HFF-Myc (cell line): Measurements from ENCODE around the gene TSPAN18.

ENCODE experiments used
- DNase-seq: peaks from one replicate; pipeline ENCODE4 v3.0.0-alpha.2; 2011; ENCODE audit warnings: low read depth; ENCODE audit errors: extremely low read depth
- H3K4me3 ChIP-seq: replicated peaks from 2 replicates; pipeline ENCODE4 v1.5.1; 2011; ENCODE audit warnings: low read depth, mild to moderate bottlenecking, control low read depth, low read length
- CTCF ChIP-seq: IDR thresholded peaks from 2 replicates; pipeline ENCODE4 v1.5.1; 2012; ENCODE audit warnings: mild to moderate bottlenecking, low read depth, low read length, control low read depth; ENCODE audit errors: missing control alignments

Gene TSPAN18

GRCh38 chr11:44815917-44816456 lies 89.2 kb downstream of the TSPAN18 start:
- TF ChIP-seq CTCF: no peak
- no peak for DNase-seq
- H3K4me3 ChIP-seq: no peak overlapping the region

DNA sequence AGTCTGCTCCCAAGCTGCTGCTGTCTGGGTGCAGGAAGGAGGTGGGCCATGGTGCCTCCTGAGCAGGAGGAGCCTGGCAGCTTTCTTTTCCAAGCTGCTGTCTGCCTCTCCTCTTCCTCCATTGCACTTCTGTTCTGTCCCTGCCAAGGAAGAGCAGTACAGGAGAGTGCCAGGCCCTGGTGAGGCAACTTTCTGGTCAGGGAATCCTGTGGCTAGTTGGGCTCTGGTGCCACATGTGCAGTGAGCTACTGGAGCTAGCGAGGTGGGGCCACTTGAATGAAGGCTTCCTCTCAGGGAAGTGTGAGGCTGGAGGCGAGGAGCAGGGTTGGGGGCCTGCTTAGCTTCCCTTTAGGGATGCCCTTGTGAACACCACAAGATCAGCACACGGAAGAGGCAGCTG lies 90.0 kb downstream of the TSPAN18 start:
- TF ChIP-seq CTCF: no peak
- DNase-seq: no peak
- no peak overlapping the region for H3K4me3 ChIP-seq

DNA sequence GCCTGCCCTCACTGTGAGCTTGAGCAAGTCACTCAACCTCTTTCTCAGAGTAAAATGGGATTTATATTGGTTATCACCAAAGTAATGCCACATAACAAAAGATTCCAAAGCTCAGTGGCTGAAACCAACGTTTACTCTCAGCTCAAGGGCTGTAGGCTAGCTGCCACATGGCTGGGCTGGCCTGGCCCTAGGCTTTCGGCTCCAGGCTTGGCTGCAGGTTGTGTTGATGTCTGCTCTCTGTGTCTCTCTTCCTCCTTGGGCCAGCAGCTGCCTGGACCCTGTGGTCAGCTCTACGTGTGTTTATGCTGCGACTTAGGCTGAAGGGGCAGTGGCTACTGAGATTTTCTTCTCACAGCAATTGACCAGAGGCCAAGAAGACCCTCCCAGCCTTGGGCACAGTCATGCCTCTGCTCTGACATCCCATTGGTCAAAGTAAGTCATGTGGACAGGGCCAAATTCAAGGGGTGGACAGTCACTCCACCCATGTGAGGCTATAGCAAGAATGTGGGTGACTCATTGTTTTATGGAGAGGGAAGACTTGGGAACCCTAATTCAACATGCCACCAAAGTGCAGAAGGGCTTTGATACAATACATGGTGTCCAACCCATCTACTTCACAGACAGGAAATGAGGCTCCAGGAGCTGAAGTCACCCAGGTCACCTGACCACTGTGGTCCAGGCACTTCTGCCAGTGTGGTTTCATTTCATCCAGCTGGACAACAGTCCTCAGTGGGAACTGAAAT lies 90.6 kb downstream of the TSPAN18 start:
- no peak for DNase-seq
- TF ChIP-seq CTCF: no peak
- H3K4me3 ChIP-seq: no peak overlapping the region

- TF ChIP-seq CTCF: no peak
- DNase-seq: no peak
Observed at GRCh38 chr11:44818110-44818509, 91.3 kb downstream of the TSPAN18 start.

DNA sequence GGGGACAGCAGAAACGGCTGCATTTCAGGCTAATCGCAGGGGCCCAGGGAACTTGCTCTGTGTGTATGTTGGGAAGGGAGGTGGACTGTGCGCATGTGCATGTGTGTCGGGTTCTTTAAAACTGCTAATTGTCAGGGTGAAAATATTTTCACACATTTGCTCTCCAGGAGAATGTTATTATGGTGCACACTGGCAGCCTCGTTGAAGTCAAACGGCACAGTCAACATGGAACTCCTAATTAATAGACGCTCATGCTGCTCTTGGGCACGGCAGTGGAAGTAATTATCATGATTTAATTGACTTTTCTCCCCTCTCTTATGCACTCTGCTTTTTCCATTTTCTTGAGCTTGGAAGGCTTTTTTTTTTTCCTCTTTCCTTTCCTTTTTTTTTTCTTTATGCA lies 92.6 kb downstream of the TSPAN18 start:
- no peak for TF ChIP-seq CTCF
- no peak for DNase-seq
- H3K4me3 ChIP-seq: no peak overlapping the region

More at GRCh38 chr11:44818110-44818509, 91.3 kb downstream of the TSPAN18 start:
- no peak overlapping the region for H3K4me3 ChIP-seq

GRCh38 chr11:44822369-44822768 lies 95.6 kb downstream of the TSPAN18 start:
- no peak for DNase-seq
- H3K4me3 ChIP-seq: no peak overlapping the region
- TF ChIP-seq CTCF: no peak
